ENCODE measurements around the gene WNT3. TPM values are rescaled to one million over a fixed set of nuclear protein-coding genes. Genes with fewer than 3 reads are reported as not detected.

WNT3 gene
- total and polyA plus RNA-seq, 10 of the 15 experiments (the other 5 are each of a cell fraction or from before 2014, with no cell fraction given): 0.01 to 0.03 TPM; not detected in 8

GRCh38 chr17:46768540-46768870, 50.0 kb downstream of the WNT3 start (continued):
- no peak for TF ChIP-seq ZNF207 (IDR thresholded peaks at IDR 0.05; ENCODE audit: borderline replicate concordance)
- TF ChIP-seq HDGF (IDR thresholded peaks at IDR 0.05): no peak

GRCh38 chr17:46766493-46767491, 51.7 kb downstream of the WNT3 start:
- H2AFZ ChIP-seq (ENCODE audit: control insufficient read depth, low read depth, low read length): no peak overlapping the region
- H3K27me3 ChIP-seq (replicated peaks in 1 of 2; ENCODE audit: control insufficient read depth in 2 of 2, insufficient read depth in 2 of 2, low read length in 1 of 2): peaks cover 4 to 7% of the 10 kb centered on the region in 2 experiments; a peak in 3 of 4 replicates
- in situ Hi-C loops (cut with MboI): no loop called here
- H3K36me3 ChIP-seq (ENCODE audit: control insufficient read depth in 2 of 2, insufficient read depth in 2 of 2, low read length in 1 of 2): no peaks in the 10 kb centered on the region
- RAD21 ChIA-PET (ENCODE audit: unreplicated experiment): no interaction called here
- no peak overlapping the region for H3K4me3 ChIP-seq
- H3K79me2 ChIP-seq (ENCODE audit: control insufficient read depth, insufficient read depth, low read length): no peaks in the 10 kb centered on the region
- TF ChIP-seq FOXM1 (IDR thresholded peaks at IDR 0.05; ENCODE audit: low read depth, low read length): no peak
- no peak for TF ChIP-seq STAT1 (conservative IDR thresholded peaks at IDR 0.05)
- no peak for TF ChIP-seq BCL11A (IDR thresholded peaks at IDR 0.05; ENCODE audit: low read depth, low read length)
- no peak for TF ChIP-seq CHD2 (IDR thresholded peaks at IDR 0.05; ENCODE audit: borderline replicate concordance, low read depth, low read length)
- no peak for TF ChIP-seq ZBTB4 (CRISPR knock-in tag; IDR thresholded peaks at IDR 0.05)
- no peak for TF ChIP-seq POLR2AphosphoS2 (IDR thresholded peaks at IDR 0.05; ENCODE audit: low read depth, low read length)
- TF ChIP-seq ESRRA (IDR thresholded peaks at IDR 0.05; ENCODE audit: low read length): no peak
- TF ChIP-seq BCLAF1 (IDR thresholded peaks at IDR 0.05): no peak
- no peak for TF ChIP-seq ZNF207 (IDR thresholded peaks at IDR 0.05; ENCODE audit: borderline replicate concordance)
- no peak for TF ChIP-seq BRCA1 (IDR thresholded peaks at IDR 0.05; ENCODE audit: low read depth, low read length)
- no peak for TF ChIP-seq CBX5 (IDR thresholded peaks at IDR 0.05; ENCODE audit: low read depth)
- no peak for TF ChIP-seq TCF12 (IDR thresholded peaks at IDR 0.05; ENCODE audit: low read depth, low read length)
- no peak for TF ChIP-seq RB1 (IDR thresholded peaks at IDR 0.05; ENCODE audit: borderline replicate concordance)
- intact Hi-C loops (cut with micrococcal nuclease; ENCODE audit: unreplicated experiment): no loop called here
- POLR2A ChIA-PET: no interaction called here
- no peaks in the 10 kb centered on the region for H3K4me1 ChIP-seq (ENCODE audit: control insufficient read depth, insufficient read depth, low read length)
- H4K20me1 ChIP-seq (ENCODE audit: control insufficient read depth, insufficient read depth): no peaks in the 10 kb centered on the region
- FAIRE-seq (no peak), DNase-seq (ENCODE audit: low read depth, low spot score) (no peak), ATAC-seq (no peak)
- SMC1A ChIA-PET (ENCODE audit: uncharacterized antibody, unreplicated experiment): interaction anchor here (0.5 to 0.9 kb wide), 2 partner anchors 31 to 602 kb away, joined by 3 read pairs; no protein-coding TSS in a partner anchor
- BruUV-seq (replicated peaks): no TSS peak
- H3K27ac ChIP-seq (ENCODE audit: control insufficient read depth, insufficient read depth): no peak overlapping the region
- CTCF ChIA-PET: interaction anchor here (0.6 kb wide), 1 partner anchor 23 kb away, joined by 3 read pairs; no protein-coding TSS in a partner anchor
- H3K9me3 ChIP-seq (replicated peaks; ENCODE audit: control insufficient read depth, insufficient read depth, low read length): no peaks in the 10 kb centered on the region
- no peak overlapping the region for H3K4me2 ChIP-seq (ENCODE audit: control insufficient read depth, insufficient read depth)
- whole genome bisulfite sequencing (ENCODE audit: insufficient coverage, insufficient replicate concordance, low lambda C conversion rate, missing lambda C conversion rate): 48% methylated on average over 20 of the region's 21 CpGs
- H3K9ac ChIP-seq (ENCODE audit: control insufficient read depth, insufficient read depth, low read length): no peak overlapping the region

All from GM12878 (cell line).